Endothelial cell of umbilical vein (primary cell): ENCODE measurements around the gene KLHL26. TPM values are rescaled to one million over a fixed set of nuclear protein-coding genes. Genes with fewer than 3 reads are reported as not detected.

Experiments used
- BruUV-seq: library from RNA; stranded (reverse); fragments of 400-500 nt; replicated peaks from 2 replicates; lab custom pipeline; 2021; lab: Mats Ljungman, UMichigan
- CTCF ChIA-PET: fragments of 300-600, 350-600 bp; sonication (Branson Sonifier 250); formaldehyde crosslinking; loops from one replicate; lab custom pipeline; 2021; ENCODE audit warnings: antibody characterized with exemption, inconsistent platforms; lab: Charles Lee
- POLR2A ChIA-PET: fragments of 300-600, 350-600 bp; sonication (Branson Sonifier 250); formaldehyde crosslinking; loops from one replicate; lab custom pipeline; 2021; ENCODE audit warnings: antibody characterized with exemption, inconsistent platforms; lab: Charles Lee
- DNase-seq: peaks from one replicate; pipeline ENCODE4 v3.0.0-alpha.2; 2011; ENCODE audit warnings: low read depth, low spot score
- FAIRE-seq: peaks from 2 replicates; lab custom pipeline; 2011; peaks lifted over from hg19 to GRCh38; lab: Jason Lieb, UNC
- H2AFZ ChIP-seq: 2 replicates; pipeline ENCODE4 v1.6.0; 2012; ENCODE audit warnings: low read depth, low read length, control low read depth, inconsistent platforms
- H3K27ac ChIP-seq: 2 replicates; pipeline ENCODE4 v1.5.1; 2011; ENCODE audit warnings: low read depth, mild to moderate bottlenecking, control low read depth, low read length, moderate library complexity; ENCODE audit not compliant: insufficient read depth
- H3K27me3 ChIP-seq, 2 experiments: 2 replicates each; pipeline versions ENCODE4 v1.6.0 to v1.6.1; 2011; ENCODE audit warnings: low read length in 2 of 2, mixed read lengths in 1 of 2; ENCODE audit not compliant: control insufficient read depth in 2 of 2, insufficient read depth in 2 of 2
- H3K36me3 ChIP-seq, 2 experiments: 2 replicates in 1 of 2; 3 replicates in 1 of 2; pipeline ENCODE4 v1.5.1; 2011; ENCODE audit warnings: low read length in 2 of 2, mild to moderate bottlenecking in 1 of 2, moderate library complexity in 1 of 2; ENCODE audit not compliant: control insufficient read depth in 2 of 2, insufficient read depth in 2 of 2; ENCODE audit errors: extremely low read depth in 1 of 2
- H3K4me1 ChIP-seq: 3 replicates; pipeline ENCODE4 v1.5.1; 2011; ENCODE audit warnings: mild to moderate bottlenecking, low read length; ENCODE audit not compliant: control insufficient read depth, insufficient read depth; ENCODE audit errors: extremely low read depth
- H3K4me2 ChIP-seq: 2 replicates; pipeline ENCODE4 v1.6.1; 2011; ENCODE audit warnings: low read length, control low read depth, mixed read lengths; ENCODE audit not compliant: insufficient read depth
- H3K4me3 ChIP-seq, 3 experiments: fragments of 200-600 bp in 1 of 3; sonication (generic), shearing (Covaris generic) in 1 of 3; replicated peaks in 1 of 3; 2 replicates each; pipeline ENCODE4 v1.5.1; 2011 to 2016; ENCODE audit warnings: control low read depth in 3 of 3, low read length in 3 of 3, mild to moderate bottlenecking in 2 of 3, inconsistent platforms in 1 of 3, low read depth in 1 of 3, moderate library complexity in 1 of 3; ENCODE audit not compliant: insufficient read depth in 1 of 3
- H3K79me2 ChIP-seq: 2 replicates; pipeline ENCODE4 v1.6.0; 2012; ENCODE audit warnings: low read length, inconsistent platforms; ENCODE audit not compliant: control insufficient read depth, insufficient read depth
- H3K9ac ChIP-seq: replicated peaks from 2 replicates; pipeline ENCODE3; 2011; ENCODE audit warnings: low read length, control low read depth; ENCODE audit not compliant: insufficient read depth; ENCODE audit errors: extremely low read depth
- H3K9me1 ChIP-seq: replicated peaks from 3 replicates; pipeline ENCODE4 v1.6.0; 2011; ENCODE audit warnings: mild to moderate bottlenecking, low read length; ENCODE audit not compliant: control insufficient read depth, insufficient read depth; ENCODE audit errors: extremely low read depth
- H3K9me3 ChIP-seq: replicated peaks from 2 replicates; pipeline ENCODE4 v1.5.1; 2012; ENCODE audit warnings: low read length, inconsistent platforms; ENCODE audit not compliant: control insufficient read depth, insufficient read depth
- H4K20me1 ChIP-seq: replicated peaks from 2 replicates; pipeline ENCODE3; 2011; ENCODE audit warnings: mild to moderate bottlenecking, low read length; ENCODE audit not compliant: control insufficient read depth, insufficient read depth; ENCODE audit errors: extremely low read depth
- CTCF ChIP-seq, 2 donors: IDR thresholded peaks; 1 replicate in 1 of 2; 2 replicates in 1 of 2; pipeline ENCODE4 v1.5.1; 2011; ENCODE audit warnings: low read length in 2 of 2, mild to moderate bottlenecking in 2 of 2, moderate library complexity in 2 of 2, control low read depth in 1 of 2, inconsistent platforms in 1 of 2, low read depth in 1 of 2; ENCODE audit not compliant: insufficient read depth in 1 of 2; ENCODE audit errors: extremely low read depth in 1 of 2
- EZH2 ChIP-seq: IDR thresholded peaks from 2 replicates; pipeline ENCODE4 v1.6.1; 2012; ENCODE audit warnings: borderline replicate concordance, low read depth, mild to moderate bottlenecking, moderate library complexity, low read length, inconsistent platforms; ENCODE audit not compliant: severe bottlenecking
- FOS ChIP-seq: IDR thresholded peaks from 2 replicates; pipeline ENCODE4 v1.6.1; 2011; ENCODE audit warnings: mild to moderate bottlenecking, low read length, moderate library complexity, borderline replicate concordance; ENCODE audit not compliant: insufficient read depth
- GATA2 ChIP-seq: IDR thresholded peaks from 2 replicates; pipeline ENCODE4 v1.7.0; 2011; ENCODE audit warnings: low read depth, mild to moderate bottlenecking, moderate library complexity, mixed read lengths, low read length; ENCODE audit not compliant: insufficient read length, insufficient read depth
- JUN ChIP-seq: IDR thresholded peaks from 2 replicates; pipeline ENCODE4 v1.6.1; 2011; ENCODE audit warnings: borderline replicate concordance, low read depth; ENCODE audit not compliant: insufficient read length, insufficient read depth
- MAX ChIP-seq: IDR thresholded peaks from 2 replicates; pipeline ENCODE4 v1.6.1; 2011; ENCODE audit not compliant: insufficient read depth, insufficient read length
- MYC ChIP-seq: IDR thresholded peaks from one replicate; pipeline ENCODE4 v1.6.1; 2011; ENCODE audit warnings: mild to moderate bottlenecking, low read depth, low read length
- POLR2A ChIP-seq: IDR thresholded peaks from 2 replicates; pipeline ENCODE4 v1.6.1; 2012; ENCODE audit warnings: low read depth, mild to moderate bottlenecking, control low read depth, low read length
- POLR2AphosphoS5 ChIP-seq: IDR thresholded peaks from 2 replicates; pipeline ENCODE4 v1.6.1; 2012; ENCODE audit warnings: low read depth, mild to moderate bottlenecking, control low read depth, low read length, moderate library complexity; ENCODE audit not compliant: insufficient read depth
- dilution Hi-C: fragments of 300-500 bp; cut with MboI; formaldehyde crosslinking; loops from one replicate; pipeline ENCODE4 v1.15.0; 2019; ENCODE audit warnings: low sequenced_read_pairs; ENCODE audit not compliant: extremely low pct_ligation_motif_present
- intact Hi-C: fragments of 100-400 bp; cut with micrococcal nuclease; formaldehyde crosslinking; loops from one replicate; pipeline ENCODE4 v1.10.0; 2022
- polyA plus RNA-seq, 4 experiments: library from polyadenylated mRNA; depleted of rRNA in 3 of 4; stranded (reverse) in 3 of 4; unstranded in 1 of 4; fragments of >200 nt; gene quantifications; 2 replicates each; pipeline versions ENCODE4 v1.2.1 to v1.2.3, GENCODE V29; 2011 to 2012; ENCODE audit warnings: missing spikeins in 1 of 4
- total RNA-seq: library from RNA; stranded (reverse); gene quantifications from 2 replicates; pipeline ENCODE4 v1.2.3, GENCODE V29; 2021

The KLHL26 gene
- total and polyA plus RNA-seq, 2 donors (not counting 3 experiments of a cell fraction or from before 2014, with no cell fraction given) = 2.4 to 6.2 TPM

GRCh38 chr19:18620902-18621301 is 15.9 kb upstream of the KLHL26 start:
- Histone ChIP-seq H3K4me1 (no peaks in the 10 kb centered on the region), H3K4me2 (no peak overlapping the region), H3K79me2 (no peaks in the 10 kb centered on the region), H3K9ac (no peak overlapping the region), H3K9me1 (no peaks in the 10 kb centered on the region), H4K20me1 (no peaks in the 10 kb centered on the region), H3K4me3 (no peak overlapping the region), H2AFZ (no peak overlapping the region), H3K9me3 (no peaks in the 10 kb centered on the region), H3K27ac (no peak overlapping the region), H3K27me3 (no peaks in the 10 kb centered on the region), H3K36me3 (no peaks in the 10 kb centered on the region)
- intact Hi-C loops (no loop called here), dilution Hi-C loops (no loop called here)
- ChIA-PET CTCF (interaction anchor here (1.0 kb wide), 1 partner anchor 27 kb away, joined by 5 read pairs; no protein-coding TSS in a partner anchor), POLR2A (no interaction called here)
- BruUV-seq = no TSS peak
- no peak for TF ChIP-seq CTCF (IDR thresholded peaks at IDR 0.05; ENCODE audit: extremely low read depth in 1 of 2, insufficient read depth in 1 of 2, low read depth in 1 of 2, low read length in 2 of 2)
- TF ChIP-seq EZH2 = no peak
- no peak for TF ChIP-seq MAX
- TF ChIP-seq GATA2 = no peak
- TF ChIP-seq FOS = no peak
- TF ChIP-seq POLR2A = no peak
- TF ChIP-seq POLR2AphosphoS5 = no peak
- TF ChIP-seq MYC = no peak
- no peak for TF ChIP-seq JUN
- no peak for DNase-seq
- no peak for FAIRE-seq
